ENCODE measurements around the gene PRR27. TPM values are rescaled to one million over a fixed set of nuclear protein-coding genes. Genes with fewer than 3 reads are reported as not detected.

Gene PRR27
- total RNA-seq, 1 donor from 2014 or later = not detected

GRCh38 chr4:70138751-70139150, 15.3 kb upstream of the PRR27 start:
- no peaks in the 10 kb centered on the region for H3K9me3 ChIP-seq
- H3K4me3 ChIP-seq = no peak overlapping the region
- no peaks in the 10 kb centered on the region for H3K27me3 ChIP-seq
- no peaks in the 10 kb centered on the region for H3K36me3 ChIP-seq
- TF ChIP-seq CTCF (IDR thresholded peaks at IDR 0.05) = no peak
- DNase-seq (ENCODE audit: low spot score in 2 of 2) = no peak
- no peak overlapping the region for H3K27ac ChIP-seq
- intact Hi-C loops (cut with DNase I) = no loop called here
- no peaks in the 10 kb centered on the region for H3K4me1 ChIP-seq

GRCh38 chr4:70151271-70151670, 2.8 kb upstream of the PRR27 start:
- no peak overlapping the region for H3K27ac ChIP-seq
- no peak overlapping the region for H3K4me3 ChIP-seq
- no peaks in the 10 kb centered on the region for H3K4me1 ChIP-seq
- no peaks in the 10 kb centered on the region for H3K36me3 ChIP-seq
- intact Hi-C loops (cut with DNase I) = no loop called here
- no peak for TF ChIP-seq CTCF (IDR thresholded peaks at IDR 0.05)
- DNase-seq (ENCODE audit: low spot score in 2 of 2) = no peak
- H3K27me3 ChIP-seq = no peaks in the 10 kb centered on the region
- H3K9me3 ChIP-seq = no peaks in the 10 kb centered on the region

GRCh38 chr4:70152088-70152487, 1.9 kb upstream of the PRR27 start:
- no peak for TF ChIP-seq CTCF (IDR thresholded peaks at IDR 0.05)
- no peaks in the 10 kb centered on the region for H3K4me1 ChIP-seq

GRCh38 chr4:70158576-70158975, 4.5 kb downstream of the PRR27 start:
- intact Hi-C loops (cut with DNase I) = no loop called here
- Histone ChIP-seq H3K27me3 (no peaks in the 10 kb centered on the region), H3K4me3 (no peak overlapping the region), H3K4me1 (no peaks in the 10 kb centered on the region), H3K9me3 (no peaks in the 10 kb centered on the region), H3K36me3 (no peaks in the 10 kb centered on the region), H3K27ac (no peak overlapping the region)
- DNase-seq (ENCODE audit: low spot score in 2 of 2) = no peak
- no peak for TF ChIP-seq CTCF (IDR thresholded peaks at IDR 0.05)

More at GRCh38 chr4:70152088-70152487, 1.9 kb upstream of the PRR27 start:
- Histone ChIP-seq H3K27me3 (no peaks in the 10 kb centered on the region), H3K27ac (no peak overlapping the region), H3K36me3 (no peaks in the 10 kb centered on the region), H3K4me3 (no peak overlapping the region), H3K9me3 (no peaks in the 10 kb centered on the region)
- DNase-seq (ENCODE audit: low spot score in 2 of 2) = no peak
- intact Hi-C loops (cut with DNase I) = no loop called here

GRCh38 chr4:70177090-70177489, 23.1 kb downstream of the PRR27 start:
- Histone ChIP-seq H3K36me3 (no peaks in the 10 kb centered on the region), H3K27me3 (no peaks in the 10 kb centered on the region), H3K4me1 (no peaks in the 10 kb centered on the region), H3K27ac (no peak overlapping the region), H3K4me3 (no peak overlapping the region), H3K9me3 (no peaks in the 10 kb centered on the region)
- no peak for TF ChIP-seq CTCF (IDR thresholded peaks at IDR 0.05)
- intact Hi-C loops (cut with DNase I) = no loop called here
- no peak for DNase-seq (ENCODE audit: low spot score in 2 of 2)

GRCh38 chr4:70178075-70178660, 24.1 kb downstream of the PRR27 start:
- no peaks in the 10 kb centered on the region for H3K9me3 ChIP-seq
- H3K27me3 ChIP-seq = no peaks in the 10 kb centered on the region
- no peaks in the 10 kb centered on the region for H3K4me1 ChIP-seq
- intact Hi-C loops (cut with DNase I) = no loop called here
- no peak for TF ChIP-seq CTCF (IDR thresholded peaks at IDR 0.05)
- H3K36me3 ChIP-seq = no peaks in the 10 kb centered on the region
- H3K27ac ChIP-seq = no peak overlapping the region
- DNase-seq (ENCODE audit: low spot score in 2 of 2) = no peak
- H3K4me3 ChIP-seq = no peak overlapping the region

Measured in ascending aorta (tissue), 2 donors.